ENCODE data around the gene C20orf141. TPM values are rescaled to one million over a fixed set of nuclear protein-coding genes. Genes with fewer than 3 reads are reported as not detected.

Gene C20orf141
- total RNA-seq, 1 experiment from 2014 or later: not detected

- Histone ChIP-seq H3K9ac (ENCODE audit: low read length) (no peak overlapping the region), H3K4me2 (ENCODE audit: low read depth, low read length, poor library complexity, severe bottlenecking) (no peak overlapping the region), H3K4me1 (ENCODE audit: low read length) (peaks cover 37% of the 10 kb centered on the region), H3K9me3 (ENCODE audit: low read length) (no peaks in the 10 kb centered on the region), H3K79me2 (ENCODE audit: low read length) (no peaks in the 10 kb centered on the region), H3K4me3 (ENCODE audit: low read length) (no peak overlapping the region), H3K36me3 (ENCODE audit: insufficient read depth, low read length) (no peaks in the 10 kb centered on the region), H3K9me2 (replicated peaks; ENCODE audit: insufficient read depth, low read length) (no peaks in the 10 kb centered on the region), H3K27ac (ENCODE audit: low read length) (no peak overlapping the region), H3K27me3 (ENCODE audit: low read length) (no peaks in the 10 kb centered on the region), H4K20me1 (ENCODE audit: insufficient read depth, low read depth, low read length) (no peaks in the 10 kb centered on the region), H2AFZ (ENCODE audit: low read length) (no peak overlapping the region)
- DNase-seq: no peak
These were observed 20.6 kb downstream of the C20orf141 start for GRCh38 chr20:2835331-2835796.

- DNase-seq: no peak
- Histone ChIP-seq H3K9ac (ENCODE audit: low read length) (no peak overlapping the region), H3K36me3 (ENCODE audit: insufficient read depth, low read length) (no peaks in the 10 kb centered on the region), H3K4me3 (ENCODE audit: low read length) (no peak overlapping the region), H3K27ac (ENCODE audit: low read length) (no peak overlapping the region), H4K20me1 (ENCODE audit: insufficient read depth, low read depth, low read length) (no peaks in the 10 kb centered on the region), H3K4me2 (ENCODE audit: low read depth, low read length, poor library complexity, severe bottlenecking) (no peak overlapping the region), H3K27me3 (ENCODE audit: low read length) (no peaks in the 10 kb centered on the region), H3K4me1 (ENCODE audit: low read length) (peaks cover 37% of the 10 kb centered on the region), H3K79me2 (ENCODE audit: low read length) (peaks cover 3% of the 10 kb centered on the region), H3K9me3 (ENCODE audit: low read length) (no peaks in the 10 kb centered on the region), H2AFZ (ENCODE audit: low read length) (no peak overlapping the region), H3K9me2 (replicated peaks; ENCODE audit: insufficient read depth, low read length) (no peaks in the 10 kb centered on the region)
These were observed 21.2 kb downstream of the C20orf141 start for GRCh38 chr20:2836035-2836434.

GRCh38 chr20:2837221-2837960 lies 22.6 kb downstream of the C20orf141 start:
- H3K36me3 ChIP-seq (ENCODE audit: insufficient read depth, low read length): no peaks in the 10 kb centered on the region
- no peaks in the 10 kb centered on the region for H4K20me1 ChIP-seq (ENCODE audit: insufficient read depth, low read depth, low read length)
- H3K27me3 ChIP-seq (ENCODE audit: low read length): no peaks in the 10 kb centered on the region
- peak overlapping the region; percentile 21; the same call in 1 of the 2 replicates for H3K27ac ChIP-seq (ENCODE audit: low read length)
- H3K9ac ChIP-seq (ENCODE audit: low read length): peak overlapping the region; percentile 28
- H3K4me3 ChIP-seq (ENCODE audit: low read length): peak overlapping the region; percentile 22; the same call in 1 of the 2 replicates
- no peak overlapping the region for H2AFZ ChIP-seq (ENCODE audit: low read length)
- H3K79me2 ChIP-seq (ENCODE audit: low read length): peaks cover 16% of the 10 kb centered on the region
- no peak for DNase-seq
- no peaks in the 10 kb centered on the region for H3K9me3 ChIP-seq (ENCODE audit: low read length)
- H3K4me1 ChIP-seq (ENCODE audit: low read length): peaks cover 46% of the 10 kb centered on the region
- peak overlapping the region; percentile 51 for H3K4me2 ChIP-seq (ENCODE audit: low read depth, low read length, poor library complexity, severe bottlenecking)
- no peaks in the 10 kb centered on the region for H3K9me2 ChIP-seq (replicated peaks; ENCODE audit: insufficient read depth, low read length)

GRCh38 chr20:2838170-2838797 lies 23.5 kb downstream of the C20orf141 start:
- peaks cover 46% of the 10 kb centered on the region for H3K4me1 ChIP-seq (ENCODE audit: low read length)
- H3K9me3 ChIP-seq (ENCODE audit: low read length): no peaks in the 10 kb centered on the region
- H3K4me3 ChIP-seq (ENCODE audit: low read length): peak overlapping the region; percentile 22; the same call in 1 of the 2 replicates
- H3K9me2 ChIP-seq (replicated peaks; ENCODE audit: insufficient read depth, low read length): no peaks in the 10 kb centered on the region
- H3K79me2 ChIP-seq (ENCODE audit: low read length): peaks cover 21% of the 10 kb centered on the region
- no peaks in the 10 kb centered on the region for H3K36me3 ChIP-seq (ENCODE audit: insufficient read depth, low read length)
- peak; percentile 82 for DNase-seq
- no peak overlapping the region; the same call in 1 of the 2 replicates for H3K27ac ChIP-seq (ENCODE audit: low read length)
- peak overlapping the region; percentile 17; the same call in 1 of the 2 replicates for H2AFZ ChIP-seq (ENCODE audit: low read length)
- H4K20me1 ChIP-seq (ENCODE audit: insufficient read depth, low read depth, low read length): no peaks in the 10 kb centered on the region
- peak overlapping the region; percentile 28 for H3K9ac ChIP-seq (ENCODE audit: low read length)
- peak overlapping the region; percentile 51 for H3K4me2 ChIP-seq (ENCODE audit: low read depth, low read length, poor library complexity, severe bottlenecking)
- H3K27me3 ChIP-seq (ENCODE audit: low read length): no peaks in the 10 kb centered on the region

- Histone ChIP-seq H3K9ac (ENCODE audit: low read length) (peak overlapping the region; percentile 28; the same call in 1 of the 2 replicates), H4K20me1 (ENCODE audit: insufficient read depth, low read depth, low read length) (no peaks in the 10 kb centered on the region), H3K9me3 (ENCODE audit: low read length) (no peaks in the 10 kb centered on the region), H2AFZ (ENCODE audit: low read length) (no peak overlapping the region), H3K9me2 (replicated peaks; ENCODE audit: insufficient read depth, low read length) (no peaks in the 10 kb centered on the region), H3K4me3 (ENCODE audit: low read length) (peak overlapping the region; percentile 22; the same call in 1 of the 2 replicates), H3K4me2 (ENCODE audit: low read depth, low read length, poor library complexity, severe bottlenecking) (peak overlapping the region; percentile 85), H3K36me3 (ENCODE audit: insufficient read depth, low read length) (no peaks in the 10 kb centered on the region), H3K4me1 (ENCODE audit: low read length) (peaks cover 43% of the 10 kb centered on the region), H3K79me2 (ENCODE audit: low read length) (peaks cover 29% of the 10 kb centered on the region), H3K27ac (ENCODE audit: low read length) (no peak overlapping the region), H3K27me3 (ENCODE audit: low read length) (no peaks in the 10 kb centered on the region)
- DNase-seq: no peak
These were observed 24.3 kb downstream of the C20orf141 start for GRCh38 chr20:2838847-2839671.

GRCh38 chr20:2839732-2840137 lies 24.9 kb downstream of the C20orf141 start:
- Histone ChIP-seq H3K9me3 (ENCODE audit: low read length) (no peaks in the 10 kb centered on the region), H3K79me2 (ENCODE audit: low read length) (peaks cover 34% of the 10 kb centered on the region), H3K9ac (ENCODE audit: low read length) (peak overlapping the region; percentile 71), H3K27ac (ENCODE audit: low read length) (no peak overlapping the region), H3K4me2 (ENCODE audit: low read depth, low read length, poor library complexity, severe bottlenecking) (peak overlapping the region; percentile 85), H2AFZ (ENCODE audit: low read length) (no peak overlapping the region), H4K20me1 (ENCODE audit: insufficient read depth, low read depth, low read length) (no peaks in the 10 kb centered on the region), H3K36me3 (ENCODE audit: insufficient read depth, low read length) (no peaks in the 10 kb centered on the region), H3K4me1 (ENCODE audit: low read length) (peaks cover 43% of the 10 kb centered on the region), H3K4me3 (ENCODE audit: low read length) (peak overlapping the region; percentile 95), H3K27me3 (ENCODE audit: low read length) (no peaks in the 10 kb centered on the region), H3K9me2 (replicated peaks; ENCODE audit: insufficient read depth, low read length) (no peaks in the 10 kb centered on the region)
- no peak for DNase-seq

- H3K9ac ChIP-seq (ENCODE audit: low read length): peak within 1 kb of the TSS; percentile 83
- peak; percentile 94 for DNase-seq
- peaks cover 48% of the 10 kb centered on the region for H3K4me1 ChIP-seq (ENCODE audit: low read length)
- no peaks in the 10 kb centered on the region for H3K9me3 ChIP-seq (ENCODE audit: low read length)
- H3K4me2 ChIP-seq (ENCODE audit: low read depth, low read length, poor library complexity, severe bottlenecking): peak within 1 kb of the TSS; percentile 96
- H3K27me3 ChIP-seq (ENCODE audit: low read length): no peaks in the 10 kb centered on the region
- peak within 1 kb of the TSS; percentile 95 for H3K4me3 ChIP-seq (ENCODE audit: low read length)
- peak within 1 kb of the TSS; percentile 100; the same call in 1 of the 2 replicates for H2AFZ ChIP-seq (ENCODE audit: low read length)
- no peaks in the 10 kb centered on the region for H4K20me1 ChIP-seq (ENCODE audit: insufficient read depth, low read depth, low read length)
- H3K27ac ChIP-seq (ENCODE audit: low read length): no peak within 1 kb of the TSS; the same call in 1 of the 2 replicates
- no peaks in the 10 kb centered on the region for H3K36me3 ChIP-seq (ENCODE audit: insufficient read depth, low read length)
- peaks cover 34% of the 10 kb centered on the region for H3K79me2 ChIP-seq (ENCODE audit: low read length)
- H3K9me2 ChIP-seq (replicated peaks; ENCODE audit: insufficient read depth, low read length): no peaks in the 10 kb centered on the region
These were observed 25.6 kb downstream of the C20orf141 start, which contains the start of the genes PCED1A and VPS16 for GRCh38 chr20:2840138-2840966. PCED1A (minus strand) TSS chr20:2840655; CDS start chr20:2839912, 743 bp downstream. VPS16 (plus strand) TSS chr20:2840745; CDS start chr20:2840775, 30 bp downstream.

Data from Karpas-422 (cell line).